MM.1S (cell line): Measurements from ENCODE around the gene SPOCD1.
A peak's percentile ranks its signal among the peaks of the same experiment; 100 is the strongest.

Source experiments
- DNase-seq: peaks from one replicate; pipeline ENCODE4 v3.0.0-alpha.2; 2015
- H2AFZ ChIP-seq: fragments of 300-600 bp; sonication (generic); 2 replicates; pipeline ENCODE4 v1.6.0; 2016; ENCODE audit warnings: antibody characterized with exemption, low read length
- H3F3A ChIP-seq: fragments of 300-600 bp; sonication (generic); 2 replicates; pipeline ENCODE4 v1.6.1; 2016; ENCODE audit warnings: mild to moderate bottlenecking, antibody characterized with exemption, low read length, moderate library complexity, mixed read lengths; ENCODE audit not compliant: insufficient read depth
- H3K27ac ChIP-seq: fragments of 300-600 bp; sonication (generic); 2 replicates; pipeline ENCODE4 v1.5.1; 2016; ENCODE audit warnings: mild to moderate bottlenecking, low read length
- H3K27me3 ChIP-seq: fragments of 300-600 bp; sonication (generic); replicated peaks from 2 replicates; pipeline ENCODE4 v1.6.0; 2016; ENCODE audit warnings: low read length; ENCODE audit not compliant: insufficient read depth
- H3K36me3 ChIP-seq: fragments of 300-600 bp; sonication (generic); replicated peaks from 2 replicates; pipeline ENCODE4 v1.6.1; 2016; ENCODE audit warnings: mild to moderate bottlenecking, low read length, mixed read lengths; ENCODE audit not compliant: insufficient read depth
- H3K4me1 ChIP-seq: fragments of 300-600 bp; sonication (generic); 2 replicates; pipeline ENCODE4 v1.6.1; 2016; ENCODE audit warnings: low read length, mixed read lengths
- H3K4me2 ChIP-seq: fragments of 300-600 bp; sonication (generic); 2 replicates; pipeline ENCODE4 v1.6.0; 2016; ENCODE audit warnings: low read depth, low read length
- H3K4me3 ChIP-seq: fragments of 300-600 bp; sonication (generic); 2 replicates; pipeline ENCODE4 v1.5.1; 2016; ENCODE audit warnings: low read length, mixed read lengths
- H3K79me2 ChIP-seq: fragments of 300-600 bp; sonication (generic); 2 replicates; pipeline ENCODE4 v1.6.1; 2016; ENCODE audit warnings: mixed run types, low read length, mixed read lengths
- H3K9ac ChIP-seq: fragments of 300-600 bp; sonication (generic); 2 replicates; pipeline ENCODE4 v1.6.1; 2016; ENCODE audit warnings: low read length, mixed read lengths
- H3K9me2 ChIP-seq: fragments of 300-600 bp; sonication (generic); replicated peaks from 2 replicates; pipeline ENCODE4 v1.6.1; 2016; ENCODE audit warnings: mild to moderate bottlenecking, low read length, mixed read lengths; ENCODE audit not compliant: insufficient read depth
- H3K9me3 ChIP-seq: fragments of 300-600 bp; sonication (generic); replicated peaks from 2 replicates; pipeline ENCODE4 v1.6.1; 2016; ENCODE audit warnings: mild to moderate bottlenecking, low read length, mixed read lengths; ENCODE audit not compliant: insufficient read depth
- H4K20me1 ChIP-seq: fragments of 300-600 bp; sonication (generic); 2 replicates; pipeline ENCODE4 v1.6.1; 2016; ENCODE audit warnings: mild to moderate bottlenecking, low read length, moderate library complexity, mixed read lengths; ENCODE audit not compliant: insufficient read depth
- EZH2 ChIP-seq: fragments of 300-600 bp; sonication (generic); optimal IDR thresholded peaks from 2 replicates; pipeline ENCODE3; 2017; ENCODE audit warnings: low read depth, mild to moderate bottlenecking, antibody characterized with exemption, low read length, mixed read lengths
- EZH2phosphoT487 ChIP-seq: fragments of 300-600 bp; sonication (generic); IDR thresholded peaks from 2 replicates; pipeline ENCODE4 v1.6.1; 2018; ENCODE audit warnings: antibody characterized with exemption, low read length
- TF ChIP-seq, protein P1 (sequence below): fragments of 300-600 bp; sonication (generic); IDR thresholded peaks from 2 replicates; pipeline ENCODE4 v1.5.1; 2016; ENCODE audit warnings: antibody characterized with exemption, low read length, mixed read lengths

The SPOCD1 gene

GRCh38 chr1:31848381-31848897, 32.6 kb upstream of the SPOCD1 start:
- Histone ChIP-seq H4K20me1 (no peaks in the 10 kb centered on the region), H3K9me3 (no peaks in the 10 kb centered on the region), H3K4me1 (peaks cover 8% of the 10 kb centered on the region; the same call in 1 of the 2 replicates), H2AFZ (peak overlapping the region; percentile 48; the same call in 1 of the 2 replicates), H3K27me3 (no peaks in the 10 kb centered on the region; the same call in 1 of the 2 replicates), H3K9ac (no peak overlapping the region), H3F3A (no peaks in the 10 kb centered on the region), H3K79me2 (no peaks in the 10 kb centered on the region), H3K36me3 (no peaks in the 10 kb centered on the region), H3K4me3 (no peak overlapping the region), H3K4me2 (peak overlapping the region; percentile 51), H3K9me2 (no peaks in the 10 kb centered on the region), H3K27ac (peak overlapping the region; percentile 25; the same call in 1 of the 2 replicates)
- DNase-seq, result peak; percentile 71
- TF ChIP-seq EZH2 (no peak), EZH2phosphoT487 (no peak)
- TF ChIP-seq, protein P1, sequence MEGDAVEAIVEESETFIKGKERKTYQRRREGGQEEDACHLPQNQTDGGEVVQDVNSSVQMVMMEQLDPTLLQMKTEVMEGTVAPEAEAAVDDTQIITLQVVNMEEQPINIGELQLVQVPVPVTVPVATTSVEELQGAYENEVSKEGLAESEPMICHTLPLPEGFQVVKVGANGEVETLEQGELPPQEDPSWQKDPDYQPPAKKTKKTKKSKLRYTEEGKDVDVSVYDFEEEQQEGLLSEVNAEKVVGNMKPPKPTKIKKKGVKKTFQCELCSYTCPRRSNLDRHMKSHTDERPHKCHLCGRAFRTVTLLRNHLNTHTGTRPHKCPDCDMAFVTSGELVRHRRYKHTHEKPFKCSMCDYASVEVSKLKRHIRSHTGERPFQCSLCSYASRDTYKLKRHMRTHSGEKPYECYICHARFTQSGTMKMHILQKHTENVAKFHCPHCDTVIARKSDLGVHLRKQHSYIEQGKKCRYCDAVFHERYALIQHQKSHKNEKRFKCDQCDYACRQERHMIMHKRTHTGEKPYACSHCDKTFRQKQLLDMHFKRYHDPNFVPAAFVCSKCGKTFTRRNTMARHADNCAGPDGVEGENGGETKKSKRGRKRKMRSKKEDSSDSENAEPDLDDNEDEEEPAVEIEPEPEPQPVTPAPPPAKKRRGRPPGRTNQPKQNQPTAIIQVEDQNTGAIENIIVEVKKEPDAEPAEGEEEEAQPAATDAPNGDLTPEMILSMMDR, result no peak

GRCh38 chr1:31846484-31846883, 30.7 kb upstream of the SPOCD1 start:
- no peak overlapping the region for H3K9ac ChIP-seq
- no peak overlapping the region for H2AFZ ChIP-seq
- no peak overlapping the region for H3K27ac ChIP-seq
- no peaks in the 10 kb centered on the region for H3K79me2 ChIP-seq
- H3F3A ChIP-seq, result no peaks in the 10 kb centered on the region
- H4K20me1 ChIP-seq, result no peaks in the 10 kb centered on the region
- no peaks in the 10 kb centered on the region for H3K36me3 ChIP-seq
- H3K4me3 ChIP-seq, result no peak overlapping the region
- H3K4me2 ChIP-seq, result no peak overlapping the region
- no peaks in the 10 kb centered on the region for H3K9me3 ChIP-seq
- TF ChIP-seq, protein P1, result no peak
- TF ChIP-seq EZH2 (no peak), EZH2phosphoT487 (no peak)
- DNase-seq, result no peak
- no peaks in the 10 kb centered on the region for H3K9me2 ChIP-seq
- H3K27me3 ChIP-seq, result no peaks in the 10 kb centered on the region; the same call in 1 of the 2 replicates
- H3K4me1 ChIP-seq, result peaks cover 8% of the 10 kb centered on the region; the same call in 1 of the 2 replicates

- H2AFZ ChIP-seq, result no peak overlapping the region
- DNase-seq, result no peak
- no peaks in the 10 kb centered on the region; the same call in 1 of the 2 replicates for H3K27me3 ChIP-seq
Measured at GRCh38 chr1:31843506-31843905, 27.7 kb upstream of the SPOCD1 start.

More at GRCh38 chr1:31843506-31843905, 27.7 kb upstream of the SPOCD1 start:
- H3K9me3 ChIP-seq, result no peaks in the 10 kb centered on the region
- H3K79me2 ChIP-seq, result no peaks in the 10 kb centered on the region
- no peak overlapping the region for H3K4me3 ChIP-seq
- no peaks in the 10 kb centered on the region for H3K9me2 ChIP-seq
- no peaks in the 10 kb centered on the region for H4K20me1 ChIP-seq
- no peak overlapping the region for H3K27ac ChIP-seq
- no peak for TF ChIP-seq EZH2
- TF ChIP-seq, protein P1, result no peak
- TF ChIP-seq EZH2phosphoT487, result no peak
- peaks cover 4% of the 10 kb centered on the region; the same call in 1 of the 2 replicates for H3K4me1 ChIP-seq
- H3K4me2 ChIP-seq, result no peak overlapping the region
- H3K36me3 ChIP-seq, result no peaks in the 10 kb centered on the region
- no peaks in the 10 kb centered on the region for H3F3A ChIP-seq
- no peak overlapping the region for H3K9ac ChIP-seq
